DMS153 treated with DMSO at 0.1 percent for 48 hours (cell line): ENCODE results near the gene CAP1.
"Not testable (repeated sequence)": the region's sequence is repeated elsewhere in the genome, so short reads cannot be mapped to it uniquely, and the experiment has no call there.

Experiments
- DNase-seq: peaks from one replicate; lab custom pipeline; 2025; ENCODE audit not compliant: unreplicated experiment; lab: John Stamatoyannopoulos, UW

CAP1 gene

GRCh38 chr1:40030528-40031135, 9.9 kb upstream of the CAP1 start:
- no peak for DNase-seq

- DNase-seq, result peak; percentile 89
Observed at GRCh38 chr1:40032240-40032891, 8.2 kb upstream of the CAP1 start.

GRCh38 chr1:40034869-40035268, 5.7 kb upstream of the CAP1 start:
- no peak for DNase-seq

GRCh38 chr1:40036574-40036973, 4.0 kb upstream of the CAP1 start:
- no peak for DNase-seq

- not testable (repeated sequence) for DNase-seq
Observed at GRCh38 chr1:40037254-40037653, 3.3 kb upstream of the CAP1 start.

GRCh38 chr1:40038697-40039096, 1.8 kb upstream of the CAP1 start:
- DNase-seq, result no peak

- DNase-seq, result peak; percentile 55
Observed at GRCh38 chr1:40039245-40039756, 1.2 kb upstream of the CAP1 start.

GRCh38 chr1:40039757-40040510, 595 bp upstream of the CAP1 start:
- peak; percentile 92 for DNase-seq

- DNase-seq, result no peak
Observed at GRCh38 chr1:40041466-40041838, 923 bp downstream of the CAP1 start.

- DNase-seq, result no peak
Observed at GRCh38 chr1:40042341-40042740, 1.8 kb downstream of the CAP1 start.

GRCh38 chr1:40044110-40044509, 3.6 kb downstream of the CAP1 start:
- no peak for DNase-seq

- no peak for DNase-seq
Observed at GRCh38 chr1:40045182-40045581, 4.7 kb downstream of the CAP1 start.

GRCh38 chr1:40045766-40046165, 5.2 kb downstream of the CAP1 start:
- DNase-seq, result no peak

- no peak for DNase-seq
Observed at GRCh38 chr1:40047276-40047675, 6.7 kb downstream of the CAP1 start.

GRCh38 chr1:40047769-40048168, 7.2 kb downstream of the CAP1 start:
- DNase-seq, result no peak

- DNase-seq, result no peak
Observed at GRCh38 chr1:40049725-40050124, 9.2 kb downstream of the CAP1 start.

GRCh38 chr1:40050863-40051262, 10.3 kb downstream of the CAP1 start:
- no peak for DNase-seq

GRCh38 chr1:40053138-40053887, 12.8 kb downstream of the CAP1 start:
- DNase-seq, result no peak

- no peak for DNase-seq
Observed at GRCh38 chr1:40056519-40057309, 16.2 kb downstream of the CAP1 start.

GRCh38 chr1:40057310-40058030, 16.9 kb downstream of the CAP1 start:
- DNase-seq, result no peak
